GM23338 (cell line): ENCODE results near the gene APBA2. TPM values are rescaled to one million over a fixed set of nuclear protein-coding genes. Genes with fewer than 3 reads are reported as not detected.

ENCODE experiments used
- ATAC-seq: fragments of 200-7000 bp; cut with Tn5 transposase; 3 replicates; pipeline ENCODE4 v1.9.1; 2020
- DNase-seq: peaks from one replicate; pipeline ENCODE4 v3.0.0-alpha.2; 2015; ENCODE audit warnings: low spot score
- H2AFZ ChIP-seq: fragments of 200-600 bp; sonication (generic); 2 replicates; pipeline ENCODE4 v1.8.0; 2016; ENCODE audit warnings: antibody characterized with exemption, mild to moderate bottlenecking, moderate library complexity
- H3F3A ChIP-seq: fragments of 200-600 bp; sonication (generic); replicated peaks from 2 replicates; pipeline ENCODE4 v1.8.0; 2017; ENCODE audit warnings: antibody characterized with exemption, mixed run types, low read depth
- H3K27ac ChIP-seq: fragments of 200-600 bp; sonication (generic); 2 replicates; pipeline ENCODE4 v1.6.1; 2016; ENCODE audit warnings: low read depth
- H3K27me3 ChIP-seq: fragments of 200-600 bp; sonication (generic); 2 replicates; pipeline ENCODE4 v1.8.0; 2016; ENCODE audit warnings: mild to moderate bottlenecking, mixed run types, moderate library complexity; ENCODE audit not compliant: insufficient read depth
- H3K36me3 ChIP-seq: fragments of 200-600 bp; sonication (generic); 2 replicates; pipeline ENCODE4 v1.8.0; 2016; ENCODE audit warnings: mild to moderate bottlenecking; ENCODE audit not compliant: insufficient read depth
- H3K4me1 ChIP-seq: fragments of 200-600 bp; sonication (generic); 2 replicates; pipeline ENCODE4 v1.8.0; 2016; ENCODE audit warnings: mild to moderate bottlenecking, moderate library complexity; ENCODE audit not compliant: insufficient read depth
- H3K4me2 ChIP-seq: fragments of 200-600 bp; sonication (generic); 2 replicates; pipeline ENCODE4 v1.7.1; 2017; ENCODE audit warnings: mixed run types
- H3K4me3 ChIP-seq: fragments of 200-600 bp; sonication (generic); 2 replicates; pipeline ENCODE4 v1.6.1; 2016; ENCODE audit warnings: mixed run types
- H3K79me2 ChIP-seq: fragments of 200-600 bp; sonication (generic); replicated peaks from 2 replicates; pipeline ENCODE4 v1.8.0; 2017; ENCODE audit warnings: mild to moderate bottlenecking; ENCODE audit not compliant: insufficient read depth
- H3K9me2 ChIP-seq: fragments of 200-600 bp; sonication (generic); 2 replicates; pipeline ENCODE4 v1.8.0; 2017; ENCODE audit not compliant: insufficient read depth
- H4K20me1 ChIP-seq: fragments of 200-600 bp; sonication (generic); replicated peaks from 2 replicates; pipeline ENCODE4 v1.8.0; 2017; ENCODE audit warnings: mild to moderate bottlenecking; ENCODE audit not compliant: insufficient read depth
- H3K27ac Mint-ChIP-seq: 2 replicates; pipeline ENCODE4 v1.8.0; 2020; ENCODE audit warnings: inconsistent platforms, mild to moderate bottlenecking, moderate library complexity, mixed read lengths
- H3K27me3 Mint-ChIP-seq: 3 replicates; pipeline ENCODE4 v1.8.0; 2022; ENCODE audit warnings: low read depth, mild to moderate bottlenecking, moderate library complexity, mixed read lengths, inconsistent platforms; ENCODE audit not compliant: insufficient read depth, poor library complexity
- H3K36me3 Mint-ChIP-seq: 3 replicates; pipeline ENCODE4 v1.8.0; 2021; ENCODE audit warnings: low read depth, mild to moderate bottlenecking, inconsistent platforms, moderate library complexity, mixed read lengths
- H3K4me1 Mint-ChIP-seq: 3 replicates; pipeline ENCODE4 v1.8.0; 2020; ENCODE audit warnings: mild to moderate bottlenecking, inconsistent platforms, mixed read lengths
- H3K4me3 Mint-ChIP-seq: 3 replicates; pipeline ENCODE4 v1.8.0; 2021; ENCODE audit warnings: moderate library complexity, mild to moderate bottlenecking, inconsistent platforms, mixed read lengths
- H3K9me3 Mint-ChIP-seq: 3 replicates; pipeline ENCODE4 v1.8.0; 2020; ENCODE audit warnings: moderate library complexity, mild to moderate bottlenecking, inconsistent platforms, mixed read lengths
- ETS1 ChIP-seq: IDR thresholded peaks from 2 replicates; pipeline ENCODE4 v1.6.1; 2016; ENCODE audit warnings: antibody characterized with exemption
- REST ChIP-seq: IDR thresholded peaks from one replicate; pipeline ENCODE4 v1.6.1; 2018; ENCODE audit warnings: antibody characterized with exemption; ENCODE audit not compliant: unreplicated experiment
- ZNF114 ChIP-seq: fragments of 250-450 bp; sonication (Bioruptor Pico); IDR thresholded peaks from 2 replicates; pipeline ENCODE4 v1.5.0; 2020; ENCODE audit warnings: mild to moderate bottlenecking, moderate library complexity
- ZNF462 ChIP-seq: fragments of 250-450 bp; sonication (Bioruptor Pico); IDR thresholded peaks from 2 replicates; pipeline ENCODE4 v1.5.0; 2020; ENCODE audit warnings: mild to moderate bottlenecking, moderate library complexity
- polyA plus RNA-seq: library from polyadenylated mRNA; unstranded; fragments of >200 nt; fragmentation: Nextera tagmentation; extraction: Ambion mirVana; gene quantifications from 2 replicates; pipeline ENCODE4 v1.2.1, GENCODE V29; 2016
- total RNA-seq: library from RNA; depleted of rRNA; stranded (reverse); fragments of >200 nt; shearing (Covaris generic); gene quantifications from 2 replicates; pipeline ENCODE4 v1.2.3, GENCODE V29; 2014

Gene APBA2
- total and polyA plus RNA-seq, 2 experiments from 2014 or later: 5.9 to 24.7 TPM

- Histone ChIP-seq H4K20me1 (no peaks in the 10 kb centered on the region), H2AFZ (peak overlapping the region; percentile 88), H3K79me2 (no peaks in the 10 kb centered on the region), H3K4me2 (peak overlapping the region; percentile 75), H3K9me2 (no peaks in the 10 kb centered on the region), H3K27ac (no peak overlapping the region), H3K27me3 (no peaks in the 10 kb centered on the region), H3F3A (no peaks in the 10 kb centered on the region), H3K36me3 (no peaks in the 10 kb centered on the region), H3K4me1 (peaks cover 8% of the 10 kb centered on the region), H3K4me3 (peak overlapping the region; percentile 55)
- Mint-ChIP-seq H3K27ac (no peak overlapping the region), H3K9me3 (no peaks in the 10 kb centered on the region; the same call in 2 of the 3 replicates), H3K4me3 (peak overlapping the region; percentile 58; the same call in 2 of the 3 replicates), H3K27me3 (peaks cover 4% of the 10 kb centered on the region), H3K36me3 (peaks cover 5% of the 10 kb centered on the region), H3K4me1 (peaks cover 15% of the 10 kb centered on the region)
- TF ChIP-seq ZNF462 (CRISPR knock-in tag) (no peak), ZNF114 (CRISPR knock-in tag) (no peak), ETS1 (no peak), REST (no peak)
- ATAC-seq: peak; percentile 14
- peak; percentile 35 for DNase-seq
Observed at GRCh38 chr15:28919201-28919635, 33.4 kb downstream of the APBA2 start.
